Activated CD8-positive, alpha-beta T cell treated with anti-CD3 and anti-CD28 coated beads for 36 hours (primary cell): Measurements from ENCODE around the gene BCL3. TPM values are rescaled to one million over a fixed set of nuclear protein-coding genes. Genes with fewer than 3 reads are reported as not detected.

ENCODE experiments used
- ATAC-seq: fragments of 200-7000 bp; cut with Tn5 transposase; one replicate; pipeline ENCODE4 v1.10.0; 2021; ENCODE audit warnings: mild to moderate bottlenecking, moderate library complexity
- CTCF ChIA-PET: fragments of 350-600 bp; sonication (Branson Sonifier 250); formaldehyde crosslinking; loops from one replicate; lab custom pipeline; 2021; ENCODE audit warnings: antibody characterized with exemption; lab: Charles Lee
- POLR2A ChIA-PET: fragments of 350-600 bp; sonication (Branson Sonifier 250); formaldehyde crosslinking; loops from one replicate; lab custom pipeline; 2021; ENCODE audit warnings: antibody characterized with exemption; lab: Charles Lee
- DNase-seq: peaks from one replicate; pipeline ENCODE4 v3.0.0-alpha.2; 2020
- H3K27ac Mint-ChIP-seq: one replicate; pipeline ENCODE4 v1.8.0; 2021; ENCODE audit warnings: mild to moderate bottlenecking, mixed read lengths
- H3K27me3 Mint-ChIP-seq: one replicate; pipeline ENCODE4 v1.8.0; 2021; ENCODE audit warnings: mixed read lengths
- H3K36me3 Mint-ChIP-seq: one replicate; pipeline ENCODE4 v1.8.0; 2021; ENCODE audit warnings: low read depth, mixed read lengths
- H3K4me1 Mint-ChIP-seq: one replicate; pipeline ENCODE4 v1.8.0; 2021; ENCODE audit warnings: low read depth, mixed read lengths
- H3K4me3 Mint-ChIP-seq: one replicate; pipeline ENCODE4 v1.8.0; 2021; ENCODE audit warnings: mild to moderate bottlenecking, moderate library complexity, mixed read lengths
- H3K9me3 Mint-ChIP-seq: one replicate; pipeline ENCODE4 v1.8.0; 2021; ENCODE audit warnings: mixed read lengths
- CTCF ChIP-seq: fragments of 200-600 bp; IDR thresholded peaks from one replicate; pipeline ENCODE4 v1.8.0; 2022; ENCODE audit warnings: antibody characterized with exemption, mild to moderate bottlenecking
- intact Hi-C: fragments of 100-400 bp; cut with micrococcal nuclease; formaldehyde crosslinking; loops from one replicate; pipeline ENCODE4 v1.10.0; 2022
- total RNA-seq, 2 experiments: library from RNA; stranded (reverse); gene quantifications; one replicate each; pipeline ENCODE4 v1.2.3, GENCODE V29; 2021

The BCL3 gene
- total RNA-seq, 2 experiments from 2014 or later: 22.8 to 27.7 TPM

- H3K27ac Mint-ChIP-seq: peak overlapping the region; percentile 98
- intact Hi-C loops: no loop called here
- peak; percentile 85 for ATAC-seq
- H3K36me3 Mint-ChIP-seq: peaks cover 47% of the 10 kb centered on the region
- peak; percentile 97 for DNase-seq
- no peaks in the 10 kb centered on the region for H3K9me3 Mint-ChIP-seq
- no peak for TF ChIP-seq CTCF
- peaks cover 51% of the 10 kb centered on the region for H3K4me1 Mint-ChIP-seq
- CTCF ChIA-PET: interaction anchor here (0.8 to 3.8 kb wide), 6 partner anchors 10 to 64 kb away, joined by 3 to 26 read pairs (median 7); no protein-coding TSS in a partner anchor
- no peaks in the 10 kb centered on the region for H3K27me3 Mint-ChIP-seq
- H3K4me3 Mint-ChIP-seq: peak overlapping the region; percentile 91
- POLR2A ChIA-PET: interaction anchor here (0.7 to 1.7 kb wide), 6 partner anchors 13 to 63 kb away, joined by 3 to 9 read pairs (median 4); no protein-coding TSS in a partner anchor
Observed at GRCh38 chr19:44752816-44753625, 4.5 kb downstream of the BCL3 start.

- Mint-ChIP-seq H3K36me3 (peaks cover 50% of the 10 kb centered on the region), H3K4me1 (peaks cover 54% of the 10 kb centered on the region), H3K27me3 (no peaks in the 10 kb centered on the region), H3K4me3 (peak overlapping the region; percentile 91), H3K27ac (peak overlapping the region; percentile 98), H3K9me3 (no peaks in the 10 kb centered on the region)
- CTCF ChIA-PET: interaction anchor here (0.7 to 3.8 kb wide), 7 partner anchors 11 to 92 kb away, joined by 3 to 26 read pairs (median 6); partner anchors contain the start of gene NECTIN2
- TF ChIP-seq CTCF: no peak
- no peak for ATAC-seq
- no peak for DNase-seq
- intact Hi-C loops: no loop called here
- POLR2A ChIA-PET: interaction anchor here (0.7 to 1.7 kb wide), 6 partner anchors 12 to 63 kb away, joined by 3 to 9 read pairs (median 4); no protein-coding TSS in a partner anchor
Observed at GRCh38 chr19:44753626-44753931, 5.1 kb downstream of the BCL3 start.

- intact Hi-C loops: no loop called here
- Mint-ChIP-seq H3K9me3 (no peaks in the 10 kb centered on the region), H3K27me3 (no peaks in the 10 kb centered on the region), H3K4me3 (peak overlapping the region; percentile 91), H3K36me3 (peaks cover 52% of the 10 kb centered on the region), H3K27ac (peak overlapping the region; percentile 98), H3K4me1 (peaks cover 54% of the 10 kb centered on the region)
- TF ChIP-seq CTCF: no peak
- ATAC-seq: peak; percentile 35
- ChIA-PET CTCF (interaction anchor here (0.7 to 3.8 kb wide), 6 partner anchors 12 to 92 kb away, joined by 3 to 26 read pairs (median 8); partner anchors contain the start of gene NECTIN2), POLR2A (interaction anchor here (0.7 to 1.7 kb wide), 5 partner anchors 12 to 64 kb away, joined by 3 to 9 read pairs (median 5); no protein-coding TSS in a partner anchor)
- DNase-seq: peak; percentile 86
Observed at GRCh38 chr19:44753932-44754749, 5.6 kb downstream of the BCL3 start.

GRCh38 chr19:44754750-44755080 is 6.2 kb downstream of the BCL3 start:
- H3K4me1 Mint-ChIP-seq: peaks cover 51% of the 10 kb centered on the region
- ChIA-PET CTCF (interaction anchor here (1.2 to 3.8 kb wide), 5 partner anchors 12 to 31 kb away, joined by 6 to 26 read pairs (median 11); no protein-coding TSS in a partner anchor), POLR2A (interaction anchor here (1.0 kb wide), 1 partner anchor 10 kb away, joined by 3 read pairs; no protein-coding TSS in a partner anchor)
- H3K36me3 Mint-ChIP-seq: peaks cover 48% of the 10 kb centered on the region
- H3K9me3 Mint-ChIP-seq: no peaks in the 10 kb centered on the region
- intact Hi-C loops: no loop called here
- peak overlapping the region; percentile 98 for H3K27ac Mint-ChIP-seq
- ATAC-seq (no peak), DNase-seq (no peak)
- H3K27me3 Mint-ChIP-seq: no peaks in the 10 kb centered on the region
- TF ChIP-seq CTCF: no peak
- peak overlapping the region; percentile 91 for H3K4me3 Mint-ChIP-seq
